Neural cell (in vitro differentiated cells): Measurements from ENCODE around the gene PSMD8.

Experiments
- CTCF ChIP-seq: fragments of 450-650 bp; IDR thresholded peaks from 2 replicates; pipeline ENCODE4 v1.5.1; 2014; ENCODE audit warnings: antibody characterized with exemption, mild to moderate bottlenecking, moderate library complexity; ENCODE audit not compliant: poor library complexity, severe bottlenecking
- EP300 ChIP-seq: fragments of 450-650 bp; conservative IDR thresholded peaks from 2 replicates; pipeline ENCODE4 v1.6.1; 2014; ENCODE audit warnings: antibody characterized with exemption, mild to moderate bottlenecking, moderate library complexity; ENCODE audit not compliant: poor library complexity, severe bottlenecking
- EZH2 ChIP-seq: fragments of 200-600, 300-800 bp; shearing (Covaris generic), sonication (generic); IDR thresholded peaks from 2 replicates; pipeline ENCODE4 v1.6.1; 2014; ENCODE audit warnings: antibody characterized with exemption, low read length, borderline replicate concordance, mild to moderate bottlenecking; ENCODE audit not compliant: insufficient read depth, poor library complexity, severe bottlenecking
- MXI1 ChIP-seq: fragments of 450-650 bp; conservative IDR thresholded peaks from 2 replicates; pipeline ENCODE4 v1.6.1; 2014; ENCODE audit warnings: antibody characterized with exemption, mild to moderate bottlenecking; ENCODE audit not compliant: poor library complexity, severe bottlenecking
- POLR2AphosphoS5 ChIP-seq: IDR thresholded peaks from 2 replicates; pipeline ENCODE4 v1.6.1; 2012
- RAD21 ChIP-seq: fragments of 450-650 bp; conservative IDR thresholded peaks from 2 replicates; pipeline ENCODE4 v1.6.1; 2014; ENCODE audit warnings: antibody characterized with exemption, mild to moderate bottlenecking, moderate library complexity
- REST ChIP-seq: IDR thresholded peaks from 2 replicates; pipeline ENCODE4 v1.6.1; 2012; ENCODE audit warnings: borderline replicate concordance
- TAF1 ChIP-seq: IDR thresholded peaks from 2 replicates; pipeline ENCODE4 v1.6.1; 2012; ENCODE audit warnings: low read depth

GRCh38 chr19:38402967-38403674 is 28.8 kb downstream of the PSMD8 start, which contains the start of gene FAM98C:
- TF ChIP-seq POLR2AphosphoS5, result peak; percentile 61
- TF ChIP-seq CTCF, result peak; percentile 99
- peak; percentile 89 for TF ChIP-seq MXI1
- peak; percentile 82 for TF ChIP-seq TAF1
- no peak for TF ChIP-seq EZH2
- TF ChIP-seq EP300, result peak; percentile 19
- peak; percentile 98 for TF ChIP-seq RAD21
- peak; percentile 65 for TF ChIP-seq REST
